Spleen (tissue), 11 donors: Measurements from ENCODE around the gene NLRC4. TPM values are rescaled to one million over a fixed set of nuclear protein-coding genes. Genes with fewer than 3 reads are reported as not detected.
"Not testable (repeated sequence)": the region's sequence is repeated elsewhere in the genome, so short reads cannot be mapped to it uniquely, and the experiment has no call there.

Source experiments
- DNase-seq: peaks from one replicate; pipeline ENCODE4 v3.0.0-alpha.2; 2020
- H3K27ac ChIP-seq, 8 donors: fragments of 200-600 bp; sonication (generic) in 7 of 8; 1 replicate in 4 of 8; 2 replicates in 4 of 8; pipeline versions ENCODE4 v1.5.0 to v1.8.0; 2016 to 2021; ENCODE audit warnings: inconsistent platforms in 4 of 8, mild to moderate bottlenecking in 4 of 8, moderate library complexity in 1 of 8
- H3K27me3 ChIP-seq, 7 donors: fragments of 200-600 bp; sonication (generic) in 6 of 7; replicated peaks in 1 of 7; 1 replicate in 4 of 7; 2 replicates in 3 of 7; pipeline versions ENCODE4 v1.5.0 to v1.8.0; 2016 to 2021; ENCODE audit warnings: inconsistent platforms in 3 of 7, mild to moderate bottlenecking in 1 of 7
- H3K36me3 ChIP-seq, 6 donors: fragments of 200-600 bp; sonication (generic) in 5 of 6; 1 replicate in 4 of 6; 2 replicates in 2 of 6; pipeline versions ENCODE4 v1.5.0 to v1.8.0; 2016 to 2021; ENCODE audit warnings: inconsistent platforms in 2 of 6
- H3K4me1 ChIP-seq, 6 donors: fragments of 200-600 bp; sonication (generic) in 5 of 6; 1 replicate in 3 of 6; 2 replicates in 3 of 6; pipeline versions ENCODE4 v1.5.0 to v1.8.0; 2016 to 2021; ENCODE audit warnings: inconsistent platforms in 3 of 6
- H3K4me3 ChIP-seq, 8 donors: fragments of 200-600 bp; sonication (generic) in 7 of 8; 1 replicate in 4 of 8; 2 replicates in 4 of 8; pipeline versions ENCODE4 v1.5.0 to v1.8.0; 2016 to 2021; ENCODE audit warnings: inconsistent platforms in 4 of 8, mild to moderate bottlenecking in 4 of 8, moderate library complexity in 2 of 8
- H3K9me3 ChIP-seq, 8 donors: fragments of 200-600 bp; sonication (generic) in 7 of 8; 1 replicate in 4 of 8; 2 replicates in 4 of 8; pipeline versions ENCODE4 v1.5.0 to v1.8.0; 2016 to 2021; ENCODE audit warnings: inconsistent platforms in 4 of 8
- POLR2A ChIP-seq, 3 donors: fragments of 450-650 bp; IDR thresholded peaks; one replicate each; pipeline ENCODE4 v1.5.1; 2017; ENCODE audit warnings: antibody characterized with exemption in 3 of 3, mild to moderate bottlenecking in 1 of 3
- POLR2AphosphoS5 ChIP-seq, 3 donors: sonication (generic); formaldehyde crosslinking; IDR thresholded peaks; one replicate each; pipeline ENCODE4 v1.5.1; 2017; ENCODE audit warnings: antibody characterized with exemption in 3 of 3
- WGBS, 5 donors: extraction: QIAGEN DNeasy Blood & Tissue Kit in 3 of 5; methylation state at CpG; one replicate each; pipeline versions ENCODE4 v1.1.5 to v1.1.7; 2013 to 2018; 5-methylcytosine and 5-hydroxymethylcytosine counted together
- intact Hi-C: fragments of 100-400 bp; cut with DNase I; formaldehyde crosslinking; loops from one replicate; pipeline ENCODE4 v1.15.0; 2023; ENCODE audit warnings: low total_unique reads
- polyA plus RNA-seq, 3 donors: library from polyadenylated mRNA; stranded (reverse); fragments of 200-250 nt; gene quantifications; one replicate each; pipeline ENCODE4 v1.2.1, GENCODE V29; 2013
- total RNA-seq, 7 donors: library from RNA; depleted of rRNA in 3 of 7; stranded (reverse); fragments of >200 nt in 3 of 7; fragmentation: NEBNext Ultra II Directional in 4 of 7; extraction: Animal tissue kit (Norgen Biotek cat#: 25700) in 4 of 7; gene quantifications; one replicate each; pipeline versions ENCODE4 v1.1.0 to v1.2.1, GENCODE V29; 2016 to 2021
- TF ChIP-seq, protein P1 (sequence below), 11 experiments: fragments of 200-600 bp in 7 of 11; fragments of 450-650 bp in 4 of 11; sonication (generic) in 4 of 11; IDR thresholded peaks in 8 of 11; conservative IDR thresholded peaks in 3 of 11; 1 replicate in 7 of 11; 2 replicates in 4 of 11; pipeline versions ENCODE4 v1.4.0 to v1.8.0; 2016 to 2021; ENCODE audit warnings: antibody characterized with exemption in 11 of 11, inconsistent platforms in 4 of 11, mild to moderate bottlenecking in 1 of 11
- donor health status: healthy with polysubstance abuse.
- donor health status: DM: no; HTN: no; CAD: no; lungs with moderate emphysema.
- donor health status: DM: no; HTN: no; CAD: no.
- donor health status: Bipolar disorder and iron deficiency.
- donor health status: healthy.
- donor health status: DM: no; HTN: no; CAD: no.
- donor health status: DM: yes; HTN: yes; CAD: no.

Gene NLRC4
- total and polyA plus RNA-seq, 10 donors = 4.2 to 42.7 (median 18.9) TPM

DNA sequence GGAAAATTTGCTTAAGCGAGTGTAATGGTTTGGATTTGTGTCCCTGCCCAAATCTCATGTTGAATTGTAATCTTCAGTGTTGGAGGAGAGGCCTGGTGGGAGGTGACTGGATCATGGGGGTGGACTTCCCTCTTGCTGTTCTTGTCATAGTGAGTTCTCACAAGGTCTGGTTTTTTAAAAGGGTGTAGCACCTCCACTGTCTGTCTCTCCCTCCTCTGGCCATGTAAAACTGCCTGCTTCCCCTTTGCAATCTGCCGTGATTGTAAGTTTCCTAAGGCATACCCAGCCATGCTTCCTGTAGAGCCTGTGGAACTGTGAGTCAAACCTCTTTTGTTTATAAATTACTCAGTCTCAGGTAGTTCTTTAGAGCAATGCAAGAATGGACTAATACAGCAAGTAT, 19.6 kb upstream of the NLRC4 start:
- no peaks in the 10 kb centered on the region for H3K27me3 ChIP-seq
- H3K36me3 ChIP-seq = peaks cover 0 to 65% (median 16%) of the 10 kb centered on the region in 6 donors
- H3K9me3 ChIP-seq = no peaks in the 10 kb centered on the region
- WGBS, 5 donors = 59 to 78% (median 65%) methylated on average over 2 of the region's 2 CpGs
- no peak overlapping the region for H3K4me3 ChIP-seq
- TF ChIP-seq POLR2AphosphoS5 (IDR thresholded peaks at IDR 0.05) = no peak
- H3K4me1 ChIP-seq = peaks cover 16 to 97% (median 76%) of the 10 kb centered on the region in 6 donors
- intact Hi-C loops = no loop called here
- no peak for DNase-seq
- H3K27ac ChIP-seq = peak overlapping the region in 3 of 8 donors; percentile 1 to 40 (median 37)

DNA sequence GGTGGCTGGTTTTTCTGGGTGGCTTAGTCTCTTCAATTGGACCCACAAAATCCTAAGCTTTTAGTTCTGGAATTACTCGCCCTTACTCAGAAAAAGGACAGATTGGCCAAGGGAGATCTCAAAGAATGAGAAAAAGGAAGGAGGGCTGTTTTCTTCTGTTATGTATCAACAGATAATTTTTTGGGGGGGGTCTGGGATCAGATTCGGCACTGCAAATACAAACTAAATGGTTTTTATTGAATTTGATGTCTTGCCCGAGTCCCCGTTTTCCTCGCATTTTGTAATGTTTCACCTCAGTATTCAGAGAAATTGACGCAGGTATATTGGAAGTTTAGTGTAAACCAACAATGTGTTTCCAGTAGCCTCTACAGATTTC, 13.8 kb upstream of the NLRC4 start:
- peak overlapping the region; percentile 68 to 97 (median 90) for H3K4me3 ChIP-seq
- peaks cover 22 to 61% (median 51%) of the 10 kb centered on the region in 6 donors for H3K4me1 ChIP-seq
- peak overlapping the region; percentile 82 to 98 (median 90) for H3K27ac ChIP-seq
- no peak for DNase-seq
- H3K27me3 ChIP-seq = no peaks in the 10 kb centered on the region
- intact Hi-C loops = no loop called here
- H3K9me3 ChIP-seq = no peaks in the 10 kb centered on the region
- WGBS, 5 donors = 15 to 21% (median 18%) methylated on average over 6 of the region's 6 CpGs
- TF ChIP-seq, protein P1, sequence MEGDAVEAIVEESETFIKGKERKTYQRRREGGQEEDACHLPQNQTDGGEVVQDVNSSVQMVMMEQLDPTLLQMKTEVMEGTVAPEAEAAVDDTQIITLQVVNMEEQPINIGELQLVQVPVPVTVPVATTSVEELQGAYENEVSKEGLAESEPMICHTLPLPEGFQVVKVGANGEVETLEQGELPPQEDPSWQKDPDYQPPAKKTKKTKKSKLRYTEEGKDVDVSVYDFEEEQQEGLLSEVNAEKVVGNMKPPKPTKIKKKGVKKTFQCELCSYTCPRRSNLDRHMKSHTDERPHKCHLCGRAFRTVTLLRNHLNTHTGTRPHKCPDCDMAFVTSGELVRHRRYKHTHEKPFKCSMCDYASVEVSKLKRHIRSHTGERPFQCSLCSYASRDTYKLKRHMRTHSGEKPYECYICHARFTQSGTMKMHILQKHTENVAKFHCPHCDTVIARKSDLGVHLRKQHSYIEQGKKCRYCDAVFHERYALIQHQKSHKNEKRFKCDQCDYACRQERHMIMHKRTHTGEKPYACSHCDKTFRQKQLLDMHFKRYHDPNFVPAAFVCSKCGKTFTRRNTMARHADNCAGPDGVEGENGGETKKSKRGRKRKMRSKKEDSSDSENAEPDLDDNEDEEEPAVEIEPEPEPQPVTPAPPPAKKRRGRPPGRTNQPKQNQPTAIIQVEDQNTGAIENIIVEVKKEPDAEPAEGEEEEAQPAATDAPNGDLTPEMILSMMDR (IDR thresholded peaks at IDR 0.05 in 8 of 11, conservative IDR thresholded peaks at IDR 0.05 in 3 of 11) = no peak
- no peak for TF ChIP-seq POLR2AphosphoS5 (IDR thresholded peaks at IDR 0.05)
- no peak for TF ChIP-seq POLR2A (IDR thresholded peaks at IDR 0.05)
- peaks cover 0 to 32% (median 16%) of the 10 kb centered on the region in 6 donors for H3K36me3 ChIP-seq

DNA sequence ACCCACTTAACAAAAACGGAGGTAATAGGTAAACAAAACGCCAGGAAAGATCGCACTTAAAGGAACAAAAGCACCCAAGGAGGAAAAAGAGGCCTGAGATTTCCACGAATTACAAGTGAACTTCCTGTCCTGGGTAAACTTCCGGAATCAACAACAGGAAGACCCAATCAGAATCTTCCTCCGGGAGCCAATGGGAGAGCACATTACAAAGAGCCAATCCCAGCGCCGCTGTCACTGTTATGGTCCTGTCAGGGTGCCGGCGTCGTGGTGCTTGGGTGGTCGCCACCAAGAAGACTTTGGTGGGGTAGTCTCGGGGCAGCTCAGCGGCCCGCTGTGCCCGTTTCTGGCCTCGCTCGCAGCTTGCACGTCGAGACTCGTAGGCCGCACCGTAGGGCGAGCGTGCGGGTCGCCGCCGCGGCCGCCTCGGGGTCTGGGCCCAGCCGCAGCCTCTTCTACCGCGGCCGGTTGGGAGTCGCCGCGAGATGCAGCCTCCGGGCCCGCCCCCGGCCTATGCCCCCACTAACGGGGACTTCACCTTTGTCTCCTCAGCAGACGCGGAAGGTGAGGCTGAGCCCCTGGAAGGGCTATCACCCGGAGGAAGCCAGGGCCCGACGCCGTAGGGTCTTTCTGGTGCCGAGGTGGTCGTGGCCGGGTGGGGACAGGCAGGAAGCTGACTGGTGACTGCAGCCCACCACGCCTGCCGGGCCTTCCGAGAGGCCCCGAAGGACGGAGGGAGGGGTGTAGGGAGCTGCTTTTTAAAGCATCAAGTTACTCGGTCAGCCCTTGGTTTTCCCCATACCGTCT, 13.2 kb upstream of the NLRC4 start, which contains the start of gene YIPF4:
Gene YIPF4, plus strand, starts transcription at position 231 of the 804 bp plus-strand sequence. Its CDS starts 252 bp downstream, at position 483.
- peak; percentile 91 for DNase-seq
- Histone ChIP-seq H3K27ac (peak within 1 kb of the TSS; percentile 82 to 98 (median 90)), H3K27me3 (no peaks in the 10 kb centered on the region), H3K9me3 (no peaks in the 10 kb centered on the region), H3K4me1 (peaks cover 22 to 55% (median 45%) of the 10 kb centered on the region in 6 donors), H3K4me3 (peak within 1 kb of the TSS; percentile 68 to 97 (median 90)), H3K36me3 (peaks cover 0 to 26% (median 13%) of the 10 kb centered on the region in 6 donors)
- intact Hi-C loops = no loop called here
- TF ChIP-seq POLR2A (IDR thresholded peaks at IDR 0.05) = no peak
- TF ChIP-seq POLR2AphosphoS5 (IDR thresholded peaks at IDR 0.05) = peak; percentile 91 to 93 (median 92)
- TF ChIP-seq, protein P1 (IDR thresholded peaks at IDR 0.05 in 8 of 11, conservative IDR thresholded peaks at IDR 0.05 in 3 of 11) = no peak
- 0% methylated on average over 21 to 59 of the region's 59 CpGs for WGBS, 5 donors

DNA sequence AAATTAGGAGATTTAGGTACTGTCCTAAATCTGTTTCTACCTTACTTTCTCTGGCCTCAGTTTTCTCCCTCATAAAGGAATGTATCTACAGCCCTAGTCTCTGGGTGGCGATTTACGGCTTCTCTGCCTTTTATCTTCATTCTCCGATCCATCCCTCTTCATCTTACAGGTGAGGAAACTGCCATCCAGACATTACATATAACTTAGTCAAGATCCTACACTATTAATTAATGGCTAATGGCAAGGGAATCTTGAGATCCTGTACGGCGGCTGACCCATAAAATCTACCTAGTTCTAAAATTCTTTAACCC, 12.6 kb upstream of the NLRC4 start:
- peak overlapping the region; percentile 82 to 98 (median 90) for H3K27ac ChIP-seq
- TF ChIP-seq, protein P1 (IDR thresholded peaks at IDR 0.05 in 8 of 11, conservative IDR thresholded peaks at IDR 0.05 in 3 of 11) = no peak
- no peak for TF ChIP-seq POLR2A (IDR thresholded peaks at IDR 0.05)
- TF ChIP-seq POLR2AphosphoS5 (IDR thresholded peaks at IDR 0.05) = no peak
- H3K4me3 ChIP-seq = peak overlapping the region; percentile 68 to 97 (median 90)
- peaks cover 0 to 20% (median 8%) of the 10 kb centered on the region in 6 donors for H3K36me3 ChIP-seq
- 60 to 73% (median 69%) methylated on average over 5 of the region's 5 CpGs for WGBS, 5 donors
- H3K9me3 ChIP-seq = no peaks in the 10 kb centered on the region
- H3K27me3 ChIP-seq = no peaks in the 10 kb centered on the region
- no peak for DNase-seq
- intact Hi-C loops = no loop called here
- H3K4me1 ChIP-seq = peaks cover 22 to 49% (median 42%) of the 10 kb centered on the region in 6 donors

DNA sequence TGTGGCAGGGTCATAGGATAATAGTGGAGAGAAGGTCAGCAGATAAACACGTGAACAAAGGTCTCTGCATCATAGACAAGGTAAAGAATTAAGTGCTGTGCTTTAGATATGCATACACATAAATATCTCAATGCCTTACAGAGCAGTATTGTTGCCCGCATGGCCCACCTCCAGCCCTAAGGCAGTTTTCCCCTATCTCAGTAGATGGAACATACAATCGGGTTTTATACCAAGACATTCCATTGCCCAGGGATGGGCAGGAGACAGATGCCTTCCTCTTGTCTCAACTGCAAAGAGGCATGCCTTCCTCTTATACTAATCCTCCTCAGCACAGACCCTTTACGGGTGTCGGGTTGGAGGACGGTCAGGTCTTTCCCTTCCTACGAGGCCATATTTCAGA, 11.1 kb upstream of the NLRC4 start:
- DNase-seq, intact Hi-C loops, H3K4me3 ChIP-seq, H3K9me3 ChIP-seq, H3K36me3 ChIP-seq, H3K27ac ChIP-seq, H3K27me3 ChIP-seq: not testable (repeated sequence)
- H3K4me1 ChIP-seq = peaks cover 15 to 34% (median 31%) of the 10 kb centered on the region in 6 donors
- 89 to 95% (median 89%) methylated on average over 7 of the region's 7 CpGs for WGBS, 5 donors
